IMR-90 (cell line): ENCODE data around the gene ARAP1. TPM values are rescaled to one million over a fixed set of nuclear protein-coding genes. Genes with fewer than 3 reads are reported as not detected.

ENCODE experiments used
- ATAC-seq: fragments of 200-7000 bp; cut with Tn5 transposase; 2 replicates; pipeline ENCODE4 v1.9.1; 2020; ENCODE audit warnings: low read depth, mild to moderate bottlenecking, moderate library complexity
- BruUV-seq: library from RNA; stranded (reverse); fragments of 400-500 nt; replicated peaks from 2 replicates; lab custom pipeline; 2021; lab: Mats Ljungman, UMichigan
- CTCF ChIA-PET: fragments of 300-600 bp; formaldehyde crosslinking; extraction: SDS; loops from one replicate; lab custom pipeline; 2021; ENCODE audit warnings: antibody characterized with exemption; lab: Yijun Ruan, JAX
- POLR2A ChIA-PET: fragments of 300-600 bp; sonication (Branson Sonifier 250); formaldehyde crosslinking; loops from one replicate; lab custom pipeline; 2022; ENCODE audit warnings: antibody characterized with exemption; ENCODE audit not compliant: unreplicated experiment; lab: Charles Lee
- DNase-seq: peaks from one replicate; pipeline ENCODE4 v3.0.0; 2013
- H2AFZ ChIP-seq: replicated peaks from 2 replicates; pipeline ENCODE3; 2013; ENCODE audit warnings: low read length, mild to moderate bottlenecking; ENCODE audit not compliant: poor library complexity
- H2AK5ac ChIP-seq: 2 replicates; pipeline ENCODE4 v1.6.1; 2013; ENCODE audit warnings: low read depth, low read length, inconsistent platforms
- H2AK9ac ChIP-seq: replicated peaks from 2 replicates; pipeline ENCODE3; 2013; ENCODE audit warnings: mild to moderate bottlenecking, low read depth, low read length, moderate library complexity; ENCODE audit not compliant: poor library complexity
- H2BK120ac ChIP-seq: 2 replicates; pipeline ENCODE4 v1.6.1; 2013; ENCODE audit warnings: low read depth, low read length, inconsistent platforms
- H2BK15ac ChIP-seq: 3 replicates; pipeline ENCODE4 v1.6.1; 2013; ENCODE audit warnings: low read depth, low read length, inconsistent platforms
- H2BK20ac ChIP-seq: 2 replicates; pipeline ENCODE4 v1.6.1; 2013; ENCODE audit warnings: low read depth, mild to moderate bottlenecking, inconsistent platforms, low read length, moderate library complexity
- H2BK5ac ChIP-seq: 2 replicates; pipeline ENCODE4 v1.6.1; 2013; ENCODE audit warnings: mild to moderate bottlenecking, low read depth, low read length, inconsistent platforms; ENCODE audit not compliant: poor library complexity, severe bottlenecking
- H3K14ac ChIP-seq: replicated peaks from 2 replicates; pipeline ENCODE4 v1.6.1; 2013; ENCODE audit warnings: low read depth, low read length, inconsistent platforms
- H3K18ac ChIP-seq: 2 replicates; pipeline ENCODE4 v1.6.1; 2013; ENCODE audit warnings: low read depth, low read length, control low read depth
- H3K23ac ChIP-seq: 2 replicates; pipeline ENCODE4 v1.6.1; 2013; ENCODE audit warnings: low read depth, low read length, inconsistent platforms
- H3K27ac ChIP-seq: 2 replicates; pipeline ENCODE4 v1.5.1; 2013; ENCODE audit warnings: mild to moderate bottlenecking, control low read depth, low read length; ENCODE audit not compliant: insufficient read depth
- H3K27me3 ChIP-seq: 2 replicates; pipeline ENCODE4 v1.6.1; 2013; ENCODE audit warnings: low read length; ENCODE audit not compliant: control insufficient read depth, insufficient read depth
- H3K36me3 ChIP-seq: 2 replicates; pipeline ENCODE4 v1.6.1; 2013; ENCODE audit warnings: low read length, mixed read lengths; ENCODE audit not compliant: control insufficient read depth, insufficient read depth
- H3K4ac ChIP-seq: 2 replicates; pipeline ENCODE4 v1.6.1; 2013; ENCODE audit warnings: low read depth, low read length, inconsistent platforms
- H3K4me1 ChIP-seq: 2 replicates; pipeline ENCODE4 v1.6.1; 2013; ENCODE audit warnings: low read length, mixed read lengths; ENCODE audit not compliant: control insufficient read depth, insufficient read depth
- H3K4me2 ChIP-seq: 2 replicates; pipeline ENCODE4 v1.6.1; 2013; ENCODE audit warnings: low read depth, mild to moderate bottlenecking, control low read depth, low read length, moderate library complexity
- H3K4me3 ChIP-seq: 2 replicates; pipeline ENCODE4 v1.5.1; 2013; ENCODE audit warnings: low read depth, mild to moderate bottlenecking, control low read depth, low read length, moderate library complexity; ENCODE audit not compliant: insufficient read depth
- H3K56ac ChIP-seq: 2 replicates; pipeline ENCODE4 v1.6.1; 2013; ENCODE audit warnings: low read length, inconsistent platforms; ENCODE audit not compliant: insufficient read depth; ENCODE audit errors: extremely low read depth
- H3K79me1 ChIP-seq, 2 experiments: 2 replicates each; pipeline ENCODE4 v1.6.1; 2013; ENCODE audit warnings: low read length in 2 of 2, inconsistent platforms in 1 of 2, low read depth in 1 of 2
- H3K9ac ChIP-seq: 2 replicates; pipeline ENCODE4 v1.6.1; 2013; ENCODE audit warnings: low read depth, low read length, control low read depth
- H3K9me1 ChIP-seq: 2 replicates; pipeline ENCODE4 v1.6.1; 2013; ENCODE audit warnings: low read length, inconsistent platforms; ENCODE audit not compliant: insufficient read depth
- H3K9me3 ChIP-seq: 2 replicates; pipeline ENCODE4 v1.6.1; 2013; ENCODE audit warnings: low read length; ENCODE audit not compliant: control insufficient read depth, insufficient read depth
- H4K20me1 ChIP-seq: 2 replicates; pipeline ENCODE4 v1.6.1; 2013; ENCODE audit warnings: low read length, inconsistent platforms; ENCODE audit not compliant: insufficient read depth
- H4K5ac ChIP-seq: 2 replicates; pipeline ENCODE4 v1.6.1; 2013; ENCODE audit warnings: mild to moderate bottlenecking, low read depth, low read length, control low read depth
- H4K8ac ChIP-seq, 2 experiments: 2 replicates each; pipeline ENCODE4 v1.6.1; 2013; ENCODE audit warnings: low read depth in 2 of 2, low read length in 2 of 2, control low read depth in 1 of 2, inconsistent platforms in 1 of 2
- H4K91ac ChIP-seq: 2 replicates; pipeline ENCODE4 v1.6.1; 2013; ENCODE audit warnings: low read depth, low read length, inconsistent platforms; ENCODE audit not compliant: insufficient read depth
- CHD1 ChIP-seq: IDR thresholded peaks from 2 replicates; pipeline ENCODE4 v1.6.1; 2012; ENCODE audit warnings: low read depth, low read length, improper control_type of control experiment
- RAD21 ChIP-seq: IDR thresholded peaks from 2 replicates; pipeline ENCODE4 v1.6.1; 2012; ENCODE audit warnings: low read length, improper control_type of control experiment
- WGBS, 2 experiments: methylation state at CpG; one replicate each; pipeline versions ENCODE4 v1.1.5 to v1.1.7; 2013; ENCODE audit warnings: missing lambda C conversion rate in 2 of 2; ENCODE audit not compliant: insufficient read length in 1 of 2; ENCODE audit errors: extremely low coverage in 2 of 2; 5-methylcytosine and 5-hydroxymethylcytosine counted together
- dilution Hi-C: fragments of 300-500 bp; cut with HindIII; formaldehyde crosslinking; loops from one replicate; pipeline ENCODE4 v1.14.3; 2018; ENCODE audit warnings: low sequenced_read_pairs; ENCODE audit not compliant: unreplicated experiment
- in situ Hi-C: fragments of 300-500 bp; cut with MboI; formaldehyde crosslinking; loops from 3 replicates; pipeline ENCODE4 v1.14.3; 2019; ENCODE audit warnings: low sequenced_read_pairs, inconsistent platforms, mixed read lengths
- intact Hi-C: fragments of 100-400 bp; cut with micrococcal nuclease; formaldehyde crosslinking; loops from 2 replicates; pipeline ENCODE4 v1.10.0; 2022
- polyA plus RNA-seq, 3 experiments: library from polyadenylated mRNA; depleted of rRNA; stranded (reverse); fragments of >200 nt; gene quantifications; 2 replicates each; pipeline ENCODE4 v1.2.3, GENCODE V29; 2012; ENCODE audit warnings: low replicate concordance in 1 of 3
- total RNA-seq: library from RNA; depleted of rRNA; stranded (reverse); fragments of >200 nt; gene quantifications from 2 replicates; pipeline ENCODE4 v1.2.3, GENCODE V29; 2012
- TF ChIP-seq, protein P1 (sequence below): fragments of 150-350 bp; IDR thresholded peaks from 2 replicates; pipeline ENCODE4 v1.6.1; 2017; ENCODE audit warnings: mild to moderate bottlenecking, antibody characterized with exemption, low read length, low read depth
- TF ChIP-seq, protein P2 (sequence below): fragments of 150-350 bp; IDR thresholded peaks from 2 replicates; pipeline ENCODE4 v1.6.1; 2016; ENCODE audit warnings: low read depth, mild to moderate bottlenecking, low read length, moderate library complexity, borderline replicate concordance

The ARAP1 gene
- total and polyA plus RNA-seq, 2 of the 4 experiments (the other 2 are of a cell fraction), result 37.6 to 63.1 TPM

DNA sequence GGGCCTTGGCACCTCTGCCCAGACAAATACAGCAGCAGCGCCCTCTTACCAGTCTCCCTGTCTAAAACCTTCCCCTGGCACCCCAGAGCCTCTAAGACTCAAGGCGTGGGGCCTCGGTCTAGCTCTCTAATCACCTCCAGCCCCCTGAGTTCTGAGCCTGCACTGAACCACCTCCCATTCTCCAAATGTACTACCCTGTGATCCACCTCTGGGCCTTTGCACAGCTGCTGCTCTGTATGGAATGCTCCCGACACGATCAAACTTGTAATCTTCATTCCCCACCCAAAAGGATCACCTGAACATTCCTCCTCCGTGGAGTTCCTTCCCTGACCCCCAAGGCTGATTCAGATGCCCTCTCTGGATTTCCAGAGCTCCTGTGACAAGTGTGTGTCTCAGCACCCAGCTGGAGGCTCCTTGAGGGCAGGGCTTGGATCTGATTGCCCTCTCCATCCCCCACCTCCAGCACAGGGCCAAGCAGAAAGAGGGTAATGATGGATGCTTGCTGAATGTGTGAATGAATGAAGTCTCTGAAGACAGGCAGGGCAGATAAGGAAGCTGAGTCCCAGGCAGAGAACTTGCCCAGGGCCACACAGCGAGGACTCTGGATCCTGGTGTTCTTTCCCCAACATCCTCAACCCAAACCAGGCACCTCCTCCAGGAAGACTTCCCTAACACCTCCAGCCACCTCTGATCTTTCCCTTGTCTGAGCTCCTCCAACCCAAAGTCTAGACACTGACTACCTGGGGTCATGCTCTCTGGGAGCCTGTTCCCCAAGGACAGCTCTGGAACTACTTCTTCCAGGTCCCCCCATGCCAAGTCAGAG is 23.3 kb upstream of the ARAP1 start:
- CTCF ChIA-PET, result interaction anchor here (0.6 kb wide), 1 partner anchor 17 kb away, joined by 3 read pairs; no protein-coding TSS in a partner anchor
- no peaks in the 10 kb centered on the region for H3K36me3 ChIP-seq
- H2AK5ac ChIP-seq, result no peak overlapping the region
- intact Hi-C loops, result no loop called here
- no peak overlapping the region for H4K5ac ChIP-seq
- no peaks in the 10 kb centered on the region for H3K9me3 ChIP-seq
- no peak overlapping the region for H2AFZ ChIP-seq
- 85% methylated on average over 5 of the region's 7 CpGs; no CpG with 5 or more reads in 1 of the 2 experiments for WGBS, 2 experiments
- no peak overlapping the region for H2BK20ac ChIP-seq
- TF ChIP-seq, protein P1, sequence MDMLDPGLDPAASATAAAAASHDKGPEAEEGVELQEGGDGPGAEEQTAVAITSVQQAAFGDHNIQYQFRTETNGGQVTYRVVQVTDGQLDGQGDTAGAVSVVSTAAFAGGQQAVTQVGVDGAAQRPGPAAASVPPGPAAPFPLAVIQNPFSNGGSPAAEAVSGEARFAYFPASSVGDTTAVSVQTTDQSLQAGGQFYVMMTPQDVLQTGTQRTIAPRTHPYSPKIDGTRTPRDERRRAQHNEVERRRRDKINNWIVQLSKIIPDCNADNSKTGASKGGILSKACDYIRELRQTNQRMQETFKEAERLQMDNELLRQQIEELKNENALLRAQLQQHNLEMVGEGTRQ, result no peak
- TF ChIP-seq CHD1 (no peak), RAD21 (no peak)
- TF ChIP-seq, protein P2, sequence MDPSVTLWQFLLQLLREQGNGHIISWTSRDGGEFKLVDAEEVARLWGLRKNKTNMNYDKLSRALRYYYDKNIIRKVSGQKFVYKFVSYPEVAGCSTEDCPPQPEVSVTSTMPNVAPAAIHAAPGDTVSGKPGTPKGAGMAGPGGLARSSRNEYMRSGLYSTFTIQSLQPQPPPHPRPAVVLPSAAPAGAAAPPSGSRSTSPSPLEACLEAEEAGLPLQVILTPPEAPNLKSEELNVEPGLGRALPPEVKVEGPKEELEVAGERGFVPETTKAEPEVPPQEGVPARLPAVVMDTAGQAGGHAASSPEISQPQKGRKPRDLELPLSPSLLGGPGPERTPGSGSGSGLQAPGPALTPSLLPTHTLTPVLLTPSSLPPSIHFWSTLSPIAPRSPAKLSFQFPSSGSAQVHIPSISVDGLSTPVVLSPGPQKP, result no peak
- no peak overlapping the region for H4K91ac ChIP-seq
- in situ Hi-C loops, result no loop called here
- peaks cover 7% of the 10 kb centered on the region; the same call in 1 of the 2 replicates for H3K9me1 ChIP-seq
- peaks cover 27% of the 10 kb centered on the region for H3K4me1 ChIP-seq
- peaks cover 0 to 19% of the 10 kb centered on the region in 2 experiments; a peak in 2 of 4 replicates for H3K79me1 ChIP-seq
- ATAC-seq (no peak), DNase-seq (no peak)
- no peak overlapping the region for H3K14ac ChIP-seq
- no peaks in the 10 kb centered on the region; the same call in 1 of the 2 replicates for H3K27me3 ChIP-seq
- H3K4me2 ChIP-seq, result no peak overlapping the region
- no peak overlapping the region for H3K23ac ChIP-seq
- H3K4me3 ChIP-seq, result no peak overlapping the region
- no peak overlapping the region for H4K8ac ChIP-seq
- no peak overlapping the region for H2BK15ac ChIP-seq
- no peak overlapping the region for H3K18ac ChIP-seq
- no peak overlapping the region for H3K9ac ChIP-seq
- H2BK120ac ChIP-seq, result no peak overlapping the region
- H3K4ac ChIP-seq, result no peak overlapping the region
- H2AK9ac ChIP-seq, result no peak overlapping the region
- peaks cover 13% of the 10 kb centered on the region for H4K20me1 ChIP-seq
- no peak overlapping the region for H2BK5ac ChIP-seq
- BruUV-seq, result no TSS peak
- H3K27ac ChIP-seq, result no peak overlapping the region
- POLR2A ChIA-PET, result no interaction called here
- dilution Hi-C loops, result no loop called here
- no peak overlapping the region for H3K56ac ChIP-seq
